GM13977 (cell line): Measurements from ENCODE around the gene MAP3K2.

Source experiments
- DNase-seq: peaks from one replicate; pipeline ENCODE4 v3.0.0; 2012; ENCODE audit warnings: low spot score
- CTCF ChIP-seq: IDR thresholded peaks from 2 replicates; pipeline ENCODE4 v1.5.1; 2012; ENCODE audit warnings: mild to moderate bottlenecking, control low read depth; ENCODE audit not compliant: insufficient read depth; ENCODE audit errors: extremely low read depth, missing control alignments
- in situ Hi-C: fragments of 300-500 bp; cut with MboI; formaldehyde crosslinking; loops from one replicate; pipeline ENCODE4 v1.12.0; 2022; ENCODE audit warnings: low sequenced_read_pairs, low pct_unique_long_range_greater_than_20kb, mixed read lengths, inconsistent platforms; ENCODE audit not compliant: unreplicated experiment

MAP3K2 gene

GRCh38 chr2:127389778-127390435 is 2.1 kb upstream of the MAP3K2 start:
- in situ Hi-C loops, result no loop called here
- DNase-seq, result no peak
- TF ChIP-seq CTCF, result no peak

- no peak for TF ChIP-seq CTCF
- in situ Hi-C loops, result no loop called here
- DNase-seq, result no peak
Measured at GRCh38 chr2:127388423-127389164, 819 bp upstream of the MAP3K2 start.

- no peak for TF ChIP-seq CTCF
- peak; percentile 88 for DNase-seq
- in situ Hi-C loops, result no loop called here
Measured at GRCh38 chr2:127386764-127387654, 766 bp downstream of the MAP3K2 start.

- in situ Hi-C loops, result no loop called here
- TF ChIP-seq CTCF, result no peak
Measured at GRCh38 chr2:127386246-127386645, 1.5 kb downstream of the MAP3K2 start.

GRCh38 chr2:127384529-127384928 is 3.2 kb downstream of the MAP3K2 start:
- no peak for DNase-seq
- no peak for TF ChIP-seq CTCF
- in situ Hi-C loops, result no loop called here

More at GRCh38 chr2:127386246-127386645, 1.5 kb downstream of the MAP3K2 start:
- no peak for DNase-seq

- TF ChIP-seq CTCF, result no peak
- DNase-seq, result no peak
- in situ Hi-C loops, result no loop called here
Measured at GRCh38 chr2:127382831-127383230, 4.9 kb downstream of the MAP3K2 start.
